ENCODE measurements around the gene FAM13A.

DNA sequence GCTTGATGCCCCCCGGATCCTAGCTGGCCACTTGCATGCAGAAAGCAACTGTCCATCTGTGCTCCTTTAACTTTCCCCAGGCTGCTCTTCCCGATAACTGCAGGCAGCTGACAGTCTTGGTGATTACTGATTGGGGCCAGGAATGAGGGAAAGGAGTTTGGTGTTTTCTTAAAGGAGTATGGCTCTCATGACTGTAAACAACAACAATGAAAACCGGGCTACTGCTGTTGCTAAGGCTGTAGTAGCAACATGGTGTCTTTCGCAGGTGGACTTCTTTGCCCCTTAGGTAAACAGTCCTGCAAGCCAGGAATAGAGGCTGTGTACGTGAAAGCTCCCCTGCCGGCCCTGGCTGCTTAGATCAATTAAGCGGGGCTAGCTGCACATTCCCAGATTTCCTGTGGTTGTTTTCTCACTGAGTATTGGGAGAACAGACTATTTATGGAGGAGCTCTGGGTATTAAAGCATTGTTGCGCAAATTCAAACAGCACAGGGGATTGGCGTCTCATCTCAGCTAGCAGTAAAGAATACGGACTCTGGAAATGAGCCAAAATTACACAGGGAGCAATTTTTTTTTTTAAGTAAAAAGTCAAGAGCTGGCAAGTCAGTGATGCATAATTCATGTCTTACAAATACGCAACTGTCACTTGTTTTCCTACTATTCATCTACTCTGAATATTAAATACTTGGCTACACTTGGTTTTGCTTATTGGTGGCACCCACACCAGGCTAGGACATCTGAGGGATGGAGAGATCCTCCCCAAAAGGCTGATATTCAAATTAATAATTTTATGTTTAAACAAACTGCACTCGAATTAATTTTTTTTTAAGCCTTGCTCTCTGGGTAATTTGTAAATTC, 297.7 kb downstream of the FAM13A start:
- TF ChIP-seq, protein P1, sequence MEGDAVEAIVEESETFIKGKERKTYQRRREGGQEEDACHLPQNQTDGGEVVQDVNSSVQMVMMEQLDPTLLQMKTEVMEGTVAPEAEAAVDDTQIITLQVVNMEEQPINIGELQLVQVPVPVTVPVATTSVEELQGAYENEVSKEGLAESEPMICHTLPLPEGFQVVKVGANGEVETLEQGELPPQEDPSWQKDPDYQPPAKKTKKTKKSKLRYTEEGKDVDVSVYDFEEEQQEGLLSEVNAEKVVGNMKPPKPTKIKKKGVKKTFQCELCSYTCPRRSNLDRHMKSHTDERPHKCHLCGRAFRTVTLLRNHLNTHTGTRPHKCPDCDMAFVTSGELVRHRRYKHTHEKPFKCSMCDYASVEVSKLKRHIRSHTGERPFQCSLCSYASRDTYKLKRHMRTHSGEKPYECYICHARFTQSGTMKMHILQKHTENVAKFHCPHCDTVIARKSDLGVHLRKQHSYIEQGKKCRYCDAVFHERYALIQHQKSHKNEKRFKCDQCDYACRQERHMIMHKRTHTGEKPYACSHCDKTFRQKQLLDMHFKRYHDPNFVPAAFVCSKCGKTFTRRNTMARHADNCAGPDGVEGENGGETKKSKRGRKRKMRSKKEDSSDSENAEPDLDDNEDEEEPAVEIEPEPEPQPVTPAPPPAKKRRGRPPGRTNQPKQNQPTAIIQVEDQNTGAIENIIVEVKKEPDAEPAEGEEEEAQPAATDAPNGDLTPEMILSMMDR (IDR thresholded peaks at IDR 0.05), result no peak
- TF ChIP-seq EZH2phosphoT487 (IDR thresholded peaks at IDR 0.05), result no peak
- no peak for TF ChIP-seq EZH2 (IDR thresholded peaks at IDR 0.05)

All from neural progenitor cell (in vitro differentiated cells).